H1 (cell line): Measurements from ENCODE around the gene EHBP1.

Source experiments
- BCL11A ChIP-seq, 2 experiments: IDR thresholded peaks; one replicate each; pipeline ENCODE4 v1.6.1; 2011; ENCODE audit warnings: low read depth in 2 of 2, low read length in 2 of 2, mild to moderate bottlenecking in 2 of 2
- CEBPB ChIP-seq: IDR thresholded peaks from 2 replicates; pipeline ENCODE4 v1.6.1; 2012; ENCODE audit warnings: low read depth, low read length
- EZH2 ChIP-seq: fragments of 200-600 bp; sonication (generic); IDR thresholded peaks from 2 replicates; pipeline ENCODE4 v1.7.1; 2012; ENCODE audit warnings: low read depth, mild to moderate bottlenecking, moderate library complexity, low read length, inconsistent platforms; ENCODE audit not compliant: severe bottlenecking
- FOSL1 ChIP-seq: IDR thresholded peaks from 2 replicates; pipeline ENCODE4 v1.6.1; 2011; ENCODE audit warnings: mild to moderate bottlenecking, low read depth, low read length, moderate library complexity; ENCODE audit not compliant: insufficient read depth
- KDM5A ChIP-seq: fragments of 200-600 bp; IDR thresholded peaks from 2 replicates; pipeline ENCODE4 v1.7.1; 2012; ENCODE audit warnings: mild to moderate bottlenecking, low read length, inconsistent platforms, mixed read lengths
- POLR2AphosphoS5 ChIP-seq: IDR thresholded peaks from 2 replicates; pipeline ENCODE4 v1.6.1; 2011; ENCODE audit warnings: low read depth, low read length
- SIRT6 ChIP-seq: IDR thresholded peaks from one replicate; pipeline ENCODE4 v1.7.1; 2012; ENCODE audit warnings: low read length, inconsistent platforms
- SP1 ChIP-seq: IDR thresholded peaks from 2 replicates; pipeline ENCODE4 v1.6.1; 2011; ENCODE audit warnings: low read depth, low read length
- SUZ12 ChIP-seq: fragments of 200-600 bp; sonication (generic); IDR thresholded peaks from 2 replicates; pipeline ENCODE4 v1.6.1; 2012; ENCODE audit warnings: mild to moderate bottlenecking, inconsistent platforms, low read length, moderate library complexity, mixed read lengths
- TCF12 ChIP-seq: IDR thresholded peaks from 2 replicates; pipeline ENCODE4 v1.6.1; 2011; ENCODE audit warnings: low read depth, mild to moderate bottlenecking, low read length
- TF ChIP-seq, protein P1 (sequence below), 3 experiments: IDR thresholded peaks; 1 replicate in 2 of 3; 2 replicates in 1 of 3; pipeline versions ENCODE4 v1.5.1 to v1.6.1; 2011; ENCODE audit warnings: low read length in 3 of 3, mild to moderate bottlenecking in 3 of 3, inconsistent platforms in 2 of 3, low read depth in 1 of 3, moderate library complexity in 1 of 3; ENCODE audit not compliant: insufficient read depth in 1 of 3; ENCODE audit errors: control extremely low read depth in 1 of 3

DNA sequence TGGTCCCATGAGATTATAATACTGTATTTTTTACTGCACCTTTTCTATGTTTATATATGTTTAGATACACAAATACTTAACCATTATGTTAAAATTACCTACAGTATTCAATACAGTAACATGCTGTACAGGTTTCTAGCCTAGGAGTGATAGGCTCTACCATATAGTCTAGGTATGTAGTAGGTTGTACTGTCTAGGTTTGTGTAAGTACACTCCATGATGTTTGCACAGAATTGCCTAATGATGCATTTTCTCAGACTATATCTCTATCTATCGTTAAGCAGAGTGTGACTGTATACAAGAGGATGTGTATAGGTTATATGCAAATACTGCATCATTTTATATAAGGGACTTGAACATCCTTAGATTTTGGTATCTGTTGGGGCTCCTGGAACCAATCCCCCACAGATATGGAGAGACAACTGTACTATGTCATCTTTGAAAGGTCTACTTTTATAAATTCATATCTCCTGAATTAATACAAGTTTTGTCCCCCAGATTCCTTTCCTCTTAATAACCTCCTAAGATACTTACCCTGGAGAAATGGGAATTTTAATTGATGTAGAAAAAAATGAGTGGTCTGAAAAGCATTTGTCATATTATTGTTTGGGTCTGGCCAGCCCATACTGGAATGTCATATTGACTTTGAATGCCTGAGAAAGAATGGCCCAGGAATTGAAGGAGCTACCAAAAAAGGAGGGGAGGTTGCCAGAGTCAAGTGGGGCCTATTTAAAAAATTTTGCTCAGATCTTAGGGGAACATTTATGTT, 36.6 kb downstream of the EHBP1 start:
- TF ChIP-seq TCF12 (no peak), SP1 (no peak), POLR2AphosphoS5 (no peak), SUZ12 (no peak), FOSL1 (no peak), BCL11A (IDR thresholded peaks at IDR 0.05; ENCODE audit: low read depth in 2 of 2, low read length in 2 of 2) (no peak), EZH2 (no peak), KDM5A (no peak), SIRT6 (no peak), CEBPB (no peak)
- TF ChIP-seq, protein P1, sequence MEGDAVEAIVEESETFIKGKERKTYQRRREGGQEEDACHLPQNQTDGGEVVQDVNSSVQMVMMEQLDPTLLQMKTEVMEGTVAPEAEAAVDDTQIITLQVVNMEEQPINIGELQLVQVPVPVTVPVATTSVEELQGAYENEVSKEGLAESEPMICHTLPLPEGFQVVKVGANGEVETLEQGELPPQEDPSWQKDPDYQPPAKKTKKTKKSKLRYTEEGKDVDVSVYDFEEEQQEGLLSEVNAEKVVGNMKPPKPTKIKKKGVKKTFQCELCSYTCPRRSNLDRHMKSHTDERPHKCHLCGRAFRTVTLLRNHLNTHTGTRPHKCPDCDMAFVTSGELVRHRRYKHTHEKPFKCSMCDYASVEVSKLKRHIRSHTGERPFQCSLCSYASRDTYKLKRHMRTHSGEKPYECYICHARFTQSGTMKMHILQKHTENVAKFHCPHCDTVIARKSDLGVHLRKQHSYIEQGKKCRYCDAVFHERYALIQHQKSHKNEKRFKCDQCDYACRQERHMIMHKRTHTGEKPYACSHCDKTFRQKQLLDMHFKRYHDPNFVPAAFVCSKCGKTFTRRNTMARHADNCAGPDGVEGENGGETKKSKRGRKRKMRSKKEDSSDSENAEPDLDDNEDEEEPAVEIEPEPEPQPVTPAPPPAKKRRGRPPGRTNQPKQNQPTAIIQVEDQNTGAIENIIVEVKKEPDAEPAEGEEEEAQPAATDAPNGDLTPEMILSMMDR (IDR thresholded peaks at IDR 0.05; ENCODE audit: control extremely low read depth in 1 of 3, insufficient read depth in 1 of 3, low read depth in 1 of 3, low read length in 3 of 3) = no peak
